Panc1 (cell line): Measurements from ENCODE around the gene ARHGEF7.

Source experiments
- POLR2AphosphoS5 ChIP-seq: IDR thresholded peaks from 2 replicates; pipeline ENCODE4 v1.6.1; 2012; ENCODE audit warnings: mild to moderate bottlenecking, low read depth, low read length, moderate library complexity
- SIN3A ChIP-seq: IDR thresholded peaks from 2 replicates; pipeline ENCODE4 v1.6.1; 2012; ENCODE audit warnings: low read depth, mild to moderate bottlenecking, low read length, moderate library complexity, borderline replicate concordance; ENCODE audit not compliant: insufficient read depth
- TCF7L2 ChIP-seq: IDR thresholded peaks from 2 replicates; pipeline ENCODE4 v1.6.1; 2011; ENCODE audit warnings: mild to moderate bottlenecking, low read depth, low read length, inconsistent platforms
- TF ChIP-seq, protein P1 (sequence below): fragments of 450-650 bp; IDR thresholded peaks from 2 replicates; pipeline ENCODE4 v1.5.1; 2017; ENCODE audit warnings: mild to moderate bottlenecking

GRCh38 chr13:111256458-111256857 lies 141.3 kb downstream of the ARHGEF7 start:
- TF ChIP-seq, protein P1, sequence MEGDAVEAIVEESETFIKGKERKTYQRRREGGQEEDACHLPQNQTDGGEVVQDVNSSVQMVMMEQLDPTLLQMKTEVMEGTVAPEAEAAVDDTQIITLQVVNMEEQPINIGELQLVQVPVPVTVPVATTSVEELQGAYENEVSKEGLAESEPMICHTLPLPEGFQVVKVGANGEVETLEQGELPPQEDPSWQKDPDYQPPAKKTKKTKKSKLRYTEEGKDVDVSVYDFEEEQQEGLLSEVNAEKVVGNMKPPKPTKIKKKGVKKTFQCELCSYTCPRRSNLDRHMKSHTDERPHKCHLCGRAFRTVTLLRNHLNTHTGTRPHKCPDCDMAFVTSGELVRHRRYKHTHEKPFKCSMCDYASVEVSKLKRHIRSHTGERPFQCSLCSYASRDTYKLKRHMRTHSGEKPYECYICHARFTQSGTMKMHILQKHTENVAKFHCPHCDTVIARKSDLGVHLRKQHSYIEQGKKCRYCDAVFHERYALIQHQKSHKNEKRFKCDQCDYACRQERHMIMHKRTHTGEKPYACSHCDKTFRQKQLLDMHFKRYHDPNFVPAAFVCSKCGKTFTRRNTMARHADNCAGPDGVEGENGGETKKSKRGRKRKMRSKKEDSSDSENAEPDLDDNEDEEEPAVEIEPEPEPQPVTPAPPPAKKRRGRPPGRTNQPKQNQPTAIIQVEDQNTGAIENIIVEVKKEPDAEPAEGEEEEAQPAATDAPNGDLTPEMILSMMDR: no peak
- TF ChIP-seq SIN3A (no peak), POLR2AphosphoS5 (no peak), TCF7L2 (no peak)
